ENCODE data around the gene DCTPP1. TPM values are rescaled to one million over a fixed set of nuclear protein-coding genes. Genes with fewer than 3 reads are reported as not detected.

Gene DCTPP1
- total RNA-seq, 2 donors from 2014 or later = 3.3 to 15.0 TPM

DNA sequence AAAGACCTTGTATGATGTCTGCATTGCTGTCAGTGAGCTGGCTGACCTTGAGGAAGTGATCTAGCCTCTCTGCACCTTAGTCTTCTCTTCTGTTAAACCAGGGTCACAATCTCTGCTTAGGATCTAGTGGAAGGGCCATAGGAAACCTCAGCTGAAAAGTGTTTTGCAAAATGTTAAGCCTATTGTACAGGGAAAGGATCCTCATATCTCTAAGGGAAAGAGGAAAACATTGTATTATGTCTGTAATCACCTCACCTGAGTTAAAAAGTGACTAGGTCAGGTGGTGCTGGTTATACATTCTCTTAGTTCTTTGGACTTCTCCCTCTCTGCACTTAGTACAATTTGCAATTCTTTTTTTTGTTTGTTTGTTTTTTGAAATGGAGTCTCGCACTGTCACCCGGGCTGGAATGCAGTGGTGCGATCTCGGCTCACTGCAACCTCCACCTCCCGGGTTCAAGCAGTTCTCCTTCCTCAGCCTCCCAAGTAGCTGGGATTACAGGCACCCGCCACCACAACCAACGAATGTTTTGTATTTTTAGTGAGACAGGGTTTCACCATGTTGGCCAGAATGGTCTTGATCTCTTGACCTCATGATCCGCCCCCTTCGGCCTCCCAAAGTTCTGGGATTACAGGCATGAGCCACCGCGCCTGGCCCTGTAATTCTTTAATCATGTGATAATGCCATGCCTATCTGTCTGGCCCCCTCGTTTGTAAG, 17.8 kb upstream of the DCTPP1 start:
- ATAC-seq = peak; percentile 58
- Histone ChIP-seq H3K4me1 (peaks cover 60% of the 10 kb centered on the region), H3K27me3 (no peaks in the 10 kb centered on the region), H3K27ac (peak overlapping the region; percentile 50 to 98 (median 88)), H3K4me3 (no peak overlapping the region), H3K9me3 (no peaks in the 10 kb centered on the region), H3K36me3 (replicated peaks in 1 of 2; ENCODE audit: insufficient read depth in 1 of 2, low read depth in 2 of 2) (no peaks in the 10 kb centered on the region)
- peak in 2 of 4 donors; percentile 13 to 30 for DNase-seq
- 15 to 29% methylated on average over 12 of the region's 12 CpGs for WGBS, 2 donors
- intact Hi-C loops (cut with DNase I) = no loop called here
- TF ChIP-seq POLR2A (IDR thresholded peaks at IDR 0.05) = peak in 1 of 3 donors; percentile 22
- TF ChIP-seq, protein P1, sequence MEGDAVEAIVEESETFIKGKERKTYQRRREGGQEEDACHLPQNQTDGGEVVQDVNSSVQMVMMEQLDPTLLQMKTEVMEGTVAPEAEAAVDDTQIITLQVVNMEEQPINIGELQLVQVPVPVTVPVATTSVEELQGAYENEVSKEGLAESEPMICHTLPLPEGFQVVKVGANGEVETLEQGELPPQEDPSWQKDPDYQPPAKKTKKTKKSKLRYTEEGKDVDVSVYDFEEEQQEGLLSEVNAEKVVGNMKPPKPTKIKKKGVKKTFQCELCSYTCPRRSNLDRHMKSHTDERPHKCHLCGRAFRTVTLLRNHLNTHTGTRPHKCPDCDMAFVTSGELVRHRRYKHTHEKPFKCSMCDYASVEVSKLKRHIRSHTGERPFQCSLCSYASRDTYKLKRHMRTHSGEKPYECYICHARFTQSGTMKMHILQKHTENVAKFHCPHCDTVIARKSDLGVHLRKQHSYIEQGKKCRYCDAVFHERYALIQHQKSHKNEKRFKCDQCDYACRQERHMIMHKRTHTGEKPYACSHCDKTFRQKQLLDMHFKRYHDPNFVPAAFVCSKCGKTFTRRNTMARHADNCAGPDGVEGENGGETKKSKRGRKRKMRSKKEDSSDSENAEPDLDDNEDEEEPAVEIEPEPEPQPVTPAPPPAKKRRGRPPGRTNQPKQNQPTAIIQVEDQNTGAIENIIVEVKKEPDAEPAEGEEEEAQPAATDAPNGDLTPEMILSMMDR (IDR thresholded peaks at IDR 0.05) = no peak

DNA sequence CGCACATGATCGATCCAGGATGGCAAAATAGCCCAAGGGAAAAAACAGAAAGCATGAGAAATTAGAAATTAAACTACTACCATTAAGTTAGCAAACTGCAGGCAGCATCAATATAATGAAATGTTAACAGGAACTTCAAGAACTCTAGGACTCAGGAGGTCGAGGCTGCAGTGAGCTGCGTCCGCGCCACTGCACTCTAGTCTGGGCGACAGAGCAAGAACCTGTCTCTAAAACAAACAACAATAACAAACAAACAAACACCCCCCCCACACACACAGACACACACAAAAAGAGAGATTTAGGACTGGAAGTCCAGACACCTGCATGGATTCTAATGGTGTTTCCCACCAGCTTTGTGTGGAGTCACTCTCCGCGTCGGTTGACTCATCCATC, 16.4 kb upstream of the DCTPP1 start:
- peaks cover 60% of the 10 kb centered on the region for H3K4me1 ChIP-seq
- no peak for DNase-seq
- peak overlapping the region; percentile 73 to 98 (median 88) for H3K27ac ChIP-seq
- TF ChIP-seq, protein P1 (IDR thresholded peaks at IDR 0.05) = no peak
- TF ChIP-seq POLR2A (IDR thresholded peaks at IDR 0.05) = no peak
- H3K9me3 ChIP-seq = no peaks in the 10 kb centered on the region
- intact Hi-C loops (cut with DNase I) = no loop called here
- H3K27me3 ChIP-seq = no peaks in the 10 kb centered on the region
- no peak overlapping the region for H3K4me3 ChIP-seq
- no peak for ATAC-seq
- H3K36me3 ChIP-seq (replicated peaks in 1 of 2; ENCODE audit: insufficient read depth in 1 of 2, low read depth in 2 of 2) = no peaks in the 10 kb centered on the region
- WGBS, 2 donors = 53 to 58% methylated on average over 10 of the region's 10 CpGs

DNA sequence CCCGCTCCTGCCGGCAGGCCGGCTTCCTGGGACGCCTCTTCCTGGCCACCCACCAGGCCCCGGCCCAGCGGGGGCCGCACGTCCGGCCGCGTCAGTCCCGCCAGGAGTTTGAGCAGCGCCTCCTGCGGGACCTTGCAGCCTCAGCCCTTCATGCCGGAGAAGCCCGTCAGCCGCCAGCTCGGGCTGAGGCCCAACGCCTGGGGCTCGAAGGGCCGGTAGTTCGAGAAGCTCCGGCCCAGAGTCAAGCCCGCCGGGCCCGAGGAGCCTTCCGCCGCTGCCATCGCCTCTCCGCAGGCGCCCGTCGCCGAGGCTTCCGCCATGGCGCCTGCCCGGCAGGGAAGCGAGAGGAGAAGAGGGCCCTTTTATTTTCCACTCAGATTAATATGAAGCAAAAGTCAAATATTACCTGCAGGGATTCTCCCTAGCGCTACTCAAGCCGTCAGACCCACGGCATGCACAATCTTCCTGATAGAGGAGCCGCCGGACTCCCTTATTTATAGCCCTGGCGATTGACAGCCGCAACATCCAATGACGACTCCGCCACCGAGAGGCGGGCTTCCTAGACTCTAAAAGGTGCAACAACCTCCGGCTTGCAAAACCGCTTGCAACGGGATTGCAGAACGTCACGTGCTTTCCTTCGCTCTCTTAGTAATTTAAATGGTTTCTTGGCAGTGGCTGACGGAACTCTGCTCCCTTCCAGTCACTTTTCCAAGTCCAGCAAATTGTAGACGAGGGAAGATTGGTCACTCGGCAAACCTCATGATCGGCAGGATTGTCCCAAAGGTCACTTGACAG, 15.8 kb upstream of the DCTPP1 start, which contains the start of gene SEPHS2:
Gene SEPHS2, minus strand, starts transcription at position 467 of the 795 bp plus-strand sequence. Its CDS starts 147 bp downstream, at position 320.
- H3K9me3 ChIP-seq = no peaks in the 10 kb centered on the region
- peak within 1 kb of the TSS; percentile 21 to 82 for H3K4me3 ChIP-seq
- peaks cover 60% of the 10 kb centered on the region for H3K4me1 ChIP-seq
- intact Hi-C loops (cut with DNase I) = no loop called here
- H3K27ac ChIP-seq = peak within 1 kb of the TSS; percentile 73 to 98 (median 88)
- no peaks in the 10 kb centered on the region for H3K27me3 ChIP-seq
- TF ChIP-seq POLR2A (IDR thresholded peaks at IDR 0.05) = peak; percentile 93 to 99 (median 99)
- TF ChIP-seq, protein P1 (IDR thresholded peaks at IDR 0.05) = peak in 6 of 7 experiments; percentile 24 to 41 (median 34)
- H3K36me3 ChIP-seq (replicated peaks in 1 of 2; ENCODE audit: insufficient read depth in 1 of 2, low read depth in 2 of 2) = no peaks in the 10 kb centered on the region
- ATAC-seq (peak; percentile 93), DNase-seq (peak; percentile 98 to 100 (median 98))
- WGBS, 2 donors = 0% methylated on average over 34 to 58 of the region's 59 CpGs

DNA sequence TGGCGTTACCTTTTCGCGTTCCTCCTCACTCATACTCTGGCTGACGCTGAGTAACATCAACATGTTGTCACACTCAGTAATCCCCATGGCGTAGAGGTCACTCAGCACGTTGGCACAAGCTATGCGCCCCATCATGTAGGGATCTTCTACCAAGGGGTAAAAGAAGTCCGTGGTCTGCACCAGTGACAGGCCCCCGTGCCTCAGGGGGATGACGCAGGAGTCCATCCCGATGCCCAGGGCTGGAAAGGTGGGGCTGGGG, 15.2 kb upstream of the DCTPP1 start:
- ATAC-seq (no peak), DNase-seq (no peak)
- Histone ChIP-seq H3K27me3 (no peaks in the 10 kb centered on the region), H3K4me1 (peaks cover 60% of the 10 kb centered on the region), H3K9me3 (no peaks in the 10 kb centered on the region), H3K4me3 (peak overlapping the region; percentile 21 to 82), H3K27ac (peak overlapping the region; percentile 73 to 98 (median 88)), H3K36me3 (replicated peaks in 1 of 2; ENCODE audit: insufficient read depth in 1 of 2, low read depth in 2 of 2) (no peaks in the 10 kb centered on the region)
- 28 to 41% methylated on average over 5 to 11 of the region's 11 CpGs for whole genome bisulfite sequencing, 2 donors
- intact Hi-C loops (cut with DNase I) = no loop called here
- TF ChIP-seq, protein P1 (IDR thresholded peaks at IDR 0.05) = no peak
- no peak for TF ChIP-seq POLR2A (IDR thresholded peaks at IDR 0.05)

All from body of pancreas (tissue), 4 donors.